Measurements from ENCODE around the gene ARHGEF12.

- TF ChIP-seq CTCF (IDR thresholded peaks at IDR 0.05): no peak
- TF ChIP-seq POLR2A (IDR thresholded peaks at IDR 0.05): no peak
These were observed 173.3 kb downstream of the ARHGEF12 start for GRCh38 chr11:120509346-120510053.
